IMR-90 (cell line): Measurements from ENCODE around the gene TANGO6. TPM values are rescaled to one million over a fixed set of nuclear protein-coding genes. Genes with fewer than 3 reads are reported as not detected.

Experiments used
- ATAC-seq: fragments of 200-7000 bp; cut with Tn5 transposase; 2 replicates; pipeline ENCODE4 v1.9.1; 2020; ENCODE audit warnings: low read depth, mild to moderate bottlenecking, moderate library complexity
- BruUV-seq: library from RNA; stranded (reverse); fragments of 400-500 nt; replicated peaks from 2 replicates; lab custom pipeline; 2021; lab: Mats Ljungman, UMichigan
- CTCF ChIA-PET: fragments of 300-600 bp; formaldehyde crosslinking; extraction: SDS; loops from one replicate; lab custom pipeline; 2021; ENCODE audit warnings: antibody characterized with exemption; lab: Yijun Ruan, JAX
- POLR2A ChIA-PET: fragments of 300-600 bp; sonication (Branson Sonifier 250); formaldehyde crosslinking; loops from one replicate; lab custom pipeline; 2022; ENCODE audit warnings: antibody characterized with exemption; ENCODE audit not compliant: unreplicated experiment; lab: Charles Lee
- DNase-seq: peaks from one replicate; pipeline ENCODE4 v3.0.0; 2013
- H2AFZ ChIP-seq: replicated peaks from 2 replicates; pipeline ENCODE3; 2013; ENCODE audit warnings: low read length, mild to moderate bottlenecking; ENCODE audit not compliant: poor library complexity
- H2AK5ac ChIP-seq: 2 replicates; pipeline ENCODE4 v1.6.1; 2013; ENCODE audit warnings: low read depth, low read length, inconsistent platforms
- H2AK9ac ChIP-seq: replicated peaks from 2 replicates; pipeline ENCODE3; 2013; ENCODE audit warnings: mild to moderate bottlenecking, low read depth, low read length, moderate library complexity; ENCODE audit not compliant: poor library complexity
- H2BK120ac ChIP-seq: 2 replicates; pipeline ENCODE4 v1.6.1; 2013; ENCODE audit warnings: low read depth, low read length, inconsistent platforms
- H2BK15ac ChIP-seq: 3 replicates; pipeline ENCODE4 v1.6.1; 2013; ENCODE audit warnings: low read depth, low read length, inconsistent platforms
- H2BK20ac ChIP-seq: 2 replicates; pipeline ENCODE4 v1.6.1; 2013; ENCODE audit warnings: low read depth, mild to moderate bottlenecking, inconsistent platforms, low read length, moderate library complexity
- H2BK5ac ChIP-seq: 2 replicates; pipeline ENCODE4 v1.6.1; 2013; ENCODE audit warnings: mild to moderate bottlenecking, low read depth, low read length, inconsistent platforms; ENCODE audit not compliant: poor library complexity, severe bottlenecking
- H3K14ac ChIP-seq: replicated peaks from 2 replicates; pipeline ENCODE4 v1.6.1; 2013; ENCODE audit warnings: low read depth, low read length, inconsistent platforms
- H3K18ac ChIP-seq: 2 replicates; pipeline ENCODE4 v1.6.1; 2013; ENCODE audit warnings: low read depth, low read length, control low read depth
- H3K23ac ChIP-seq: 2 replicates; pipeline ENCODE4 v1.6.1; 2013; ENCODE audit warnings: low read depth, low read length, inconsistent platforms
- H3K27ac ChIP-seq: 2 replicates; pipeline ENCODE4 v1.5.1; 2013; ENCODE audit warnings: mild to moderate bottlenecking, control low read depth, low read length; ENCODE audit not compliant: insufficient read depth
- H3K27me3 ChIP-seq: 2 replicates; pipeline ENCODE4 v1.6.1; 2013; ENCODE audit warnings: low read length; ENCODE audit not compliant: control insufficient read depth, insufficient read depth
- H3K36me3 ChIP-seq: 2 replicates; pipeline ENCODE4 v1.6.1; 2013; ENCODE audit warnings: low read length, mixed read lengths; ENCODE audit not compliant: control insufficient read depth, insufficient read depth
- H3K4ac ChIP-seq: 2 replicates; pipeline ENCODE4 v1.6.1; 2013; ENCODE audit warnings: low read depth, low read length, inconsistent platforms
- H3K4me1 ChIP-seq: 2 replicates; pipeline ENCODE4 v1.6.1; 2013; ENCODE audit warnings: low read length, mixed read lengths; ENCODE audit not compliant: control insufficient read depth, insufficient read depth
- H3K4me2 ChIP-seq: 2 replicates; pipeline ENCODE4 v1.6.1; 2013; ENCODE audit warnings: low read depth, mild to moderate bottlenecking, control low read depth, low read length, moderate library complexity
- H3K4me3 ChIP-seq: 2 replicates; pipeline ENCODE4 v1.5.1; 2013; ENCODE audit warnings: low read depth, mild to moderate bottlenecking, control low read depth, low read length, moderate library complexity; ENCODE audit not compliant: insufficient read depth
- H3K56ac ChIP-seq: 2 replicates; pipeline ENCODE4 v1.6.1; 2013; ENCODE audit warnings: low read length, inconsistent platforms; ENCODE audit not compliant: insufficient read depth; ENCODE audit errors: extremely low read depth
- H3K79me1 ChIP-seq, 2 experiments: 2 replicates each; pipeline ENCODE4 v1.6.1; 2013; ENCODE audit warnings: low read length in 2 of 2, inconsistent platforms in 1 of 2, low read depth in 1 of 2
- H3K9ac ChIP-seq: 2 replicates; pipeline ENCODE4 v1.6.1; 2013; ENCODE audit warnings: low read depth, low read length, control low read depth
- H3K9me1 ChIP-seq: 2 replicates; pipeline ENCODE4 v1.6.1; 2013; ENCODE audit warnings: low read length, inconsistent platforms; ENCODE audit not compliant: insufficient read depth
- H3K9me3 ChIP-seq: 2 replicates; pipeline ENCODE4 v1.6.1; 2013; ENCODE audit warnings: low read length; ENCODE audit not compliant: control insufficient read depth, insufficient read depth
- H4K20me1 ChIP-seq: 2 replicates; pipeline ENCODE4 v1.6.1; 2013; ENCODE audit warnings: low read length, inconsistent platforms; ENCODE audit not compliant: insufficient read depth
- H4K5ac ChIP-seq: 2 replicates; pipeline ENCODE4 v1.6.1; 2013; ENCODE audit warnings: mild to moderate bottlenecking, low read depth, low read length, control low read depth
- H4K8ac ChIP-seq, 2 experiments: 2 replicates each; pipeline ENCODE4 v1.6.1; 2013; ENCODE audit warnings: low read depth in 2 of 2, low read length in 2 of 2, control low read depth in 1 of 2, inconsistent platforms in 1 of 2
- H4K91ac ChIP-seq: 2 replicates; pipeline ENCODE4 v1.6.1; 2013; ENCODE audit warnings: low read depth, low read length, inconsistent platforms; ENCODE audit not compliant: insufficient read depth
- CEBPB ChIP-seq: IDR thresholded peaks from 2 replicates; pipeline ENCODE4 v1.6.1; 2012; ENCODE audit warnings: low read depth, low read length, improper control_type of control experiment
- CHD1 ChIP-seq: IDR thresholded peaks from 2 replicates; pipeline ENCODE4 v1.6.1; 2012; ENCODE audit warnings: low read depth, low read length, improper control_type of control experiment
- FOS ChIP-seq: fragments of 150-350 bp; IDR thresholded peaks from 2 replicates; pipeline ENCODE4 v1.6.1; 2016; ENCODE audit warnings: low read depth, low read length
- MAFK ChIP-seq: IDR thresholded peaks from 2 replicates; pipeline ENCODE4 v1.6.1; 2012; ENCODE audit warnings: low read depth, low read length, improper control_type of control experiment
- MXI1 ChIP-seq: IDR thresholded peaks from 2 replicates; pipeline ENCODE4 v1.6.1; 2012; ENCODE audit warnings: low read depth, mild to moderate bottlenecking, low read length, moderate library complexity, borderline replicate concordance
- NFE2L2 ChIP-seq: fragments of 150-350 bp; IDR thresholded peaks from 2 replicates; pipeline ENCODE4 v1.6.1; 2016; ENCODE audit warnings: low read depth, mild to moderate bottlenecking, low read length
- RAD21 ChIP-seq: IDR thresholded peaks from 2 replicates; pipeline ENCODE4 v1.6.1; 2012; ENCODE audit warnings: low read length, improper control_type of control experiment
- RCOR1 ChIP-seq: IDR thresholded peaks from 2 replicates; pipeline ENCODE4 v1.6.1; 2012; ENCODE audit warnings: mild to moderate bottlenecking, low read length, improper control_type of control experiment; ENCODE audit not compliant: insufficient replicate concordance
- WGBS, 2 experiments: methylation state at CpG; one replicate each; pipeline versions ENCODE4 v1.1.5 to v1.1.7; 2013; ENCODE audit warnings: missing lambda C conversion rate in 2 of 2; ENCODE audit not compliant: insufficient read length in 1 of 2; ENCODE audit errors: extremely low coverage in 2 of 2; 5-methylcytosine and 5-hydroxymethylcytosine counted together
- dilution Hi-C: fragments of 300-500 bp; cut with HindIII; formaldehyde crosslinking; loops from one replicate; pipeline ENCODE4 v1.14.3; 2018; ENCODE audit warnings: low sequenced_read_pairs; ENCODE audit not compliant: unreplicated experiment
- in situ Hi-C: fragments of 300-500 bp; cut with MboI; formaldehyde crosslinking; loops from 3 replicates; pipeline ENCODE4 v1.14.3; 2019; ENCODE audit warnings: low sequenced_read_pairs, inconsistent platforms, mixed read lengths
- intact Hi-C: fragments of 100-400 bp; cut with micrococcal nuclease; formaldehyde crosslinking; loops from 2 replicates; pipeline ENCODE4 v1.10.0; 2022
- polyA plus RNA-seq, 3 experiments: library from polyadenylated mRNA; depleted of rRNA; stranded (reverse); fragments of >200 nt; gene quantifications; 2 replicates each; pipeline ENCODE4 v1.2.3, GENCODE V29; 2012; ENCODE audit warnings: low replicate concordance in 1 of 3
- total RNA-seq: library from RNA; depleted of rRNA; stranded (reverse); fragments of >200 nt; gene quantifications from 2 replicates; pipeline ENCODE4 v1.2.3, GENCODE V29; 2012
- TF ChIP-seq, protein P1 (sequence below): fragments of 150-350 bp; IDR thresholded peaks from 2 replicates; pipeline ENCODE4 v1.6.1; 2017; ENCODE audit warnings: mild to moderate bottlenecking, antibody characterized with exemption, low read length, low read depth
- TF ChIP-seq, protein P2 (sequence below): fragments of 150-350 bp; IDR thresholded peaks from 2 replicates; pipeline ENCODE4 v1.6.1; 2016; ENCODE audit warnings: low read depth, mild to moderate bottlenecking, low read length, moderate library complexity, borderline replicate concordance

TANGO6 gene
- total and polyA plus RNA-seq, 2 of the 4 experiments (the other 2 are of a cell fraction), result 6.7 to 22.4 TPM

DNA sequence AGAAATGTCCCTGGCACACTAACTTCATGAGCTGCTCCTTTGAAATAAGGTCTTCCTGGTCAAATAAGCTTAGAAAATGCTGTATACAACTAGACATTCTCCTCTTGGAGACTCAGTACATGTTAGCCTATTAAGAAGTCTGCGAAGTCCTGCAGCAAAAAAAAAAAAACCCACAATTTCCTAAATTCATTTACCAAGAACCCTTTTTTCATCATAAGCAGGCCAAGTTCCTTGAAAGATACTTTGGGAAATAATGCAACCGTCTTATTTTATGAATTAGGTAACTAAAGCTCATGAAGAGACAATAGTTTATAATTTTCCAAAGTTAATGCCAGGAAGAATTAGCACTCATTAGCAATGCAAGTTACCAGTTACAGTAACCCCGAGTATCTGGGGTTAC lies 213.1 kb downstream of the TANGO6 start:
- H2BK20ac ChIP-seq, result no peak overlapping the region
- intact Hi-C loops, result no loop called here

More for the DNA sequence above, 213.1 kb downstream of the TANGO6 start:
- Histone ChIP-seq H2BK5ac (no peak overlapping the region), H3K4me2 (no peak overlapping the region), H3K36me3 (no peaks in the 10 kb centered on the region), H3K4me1 (peaks cover 9% of the 10 kb centered on the region), H2BK120ac (no peak overlapping the region), H3K4me3 (no peak overlapping the region), H3K27me3 (no peaks in the 10 kb centered on the region), H3K56ac (no peak overlapping the region), H4K5ac (no peak overlapping the region), H3K14ac (no peak overlapping the region), H4K91ac (no peak overlapping the region), H3K18ac (no peak overlapping the region), H3K79me1 (0 out of 4 replicates have a peak, but pooled peaks cover 0 to 5% of the 10 kb centered on the region in 2 experiments), H4K8ac (no peak overlapping the region), H2AK5ac (no peak overlapping the region), H3K9ac (no peak overlapping the region), H3K9me1 (peaks cover 12% of the 10 kb centered on the region; the same call in 1 of the 2 replicates), H3K27ac (no peak overlapping the region), H3K9me3 (no peaks in the 10 kb centered on the region), H2AK9ac (no peak overlapping the region), H2AFZ (no peak overlapping the region), H4K20me1 (no peaks in the 10 kb centered on the region), H3K23ac (no peak overlapping the region), H3K4ac (no peak overlapping the region), H2BK15ac (no peak overlapping the region)
- BruUV-seq, result no TSS peak
- POLR2A ChIA-PET, result no interaction called here
- dilution Hi-C loops (no loop called here), in situ Hi-C loops (no loop called here)
- CTCF ChIA-PET, result interaction anchor here (0.7 kb wide), 1 partner anchor 16 kb away, joined by 5 read pairs; no protein-coding TSS in a partner anchor
- WGBS, 2 experiments, result no CpG with 5 or more reads among the region's 3 CpGs
- DNase-seq (no peak), ATAC-seq (no peak)
- TF ChIP-seq CEBPB, result no peak
- TF ChIP-seq MXI1, result no peak
- no peak for TF ChIP-seq CHD1
- TF ChIP-seq RCOR1, result no peak
- TF ChIP-seq MAFK, result no peak
- TF ChIP-seq, protein P1, sequence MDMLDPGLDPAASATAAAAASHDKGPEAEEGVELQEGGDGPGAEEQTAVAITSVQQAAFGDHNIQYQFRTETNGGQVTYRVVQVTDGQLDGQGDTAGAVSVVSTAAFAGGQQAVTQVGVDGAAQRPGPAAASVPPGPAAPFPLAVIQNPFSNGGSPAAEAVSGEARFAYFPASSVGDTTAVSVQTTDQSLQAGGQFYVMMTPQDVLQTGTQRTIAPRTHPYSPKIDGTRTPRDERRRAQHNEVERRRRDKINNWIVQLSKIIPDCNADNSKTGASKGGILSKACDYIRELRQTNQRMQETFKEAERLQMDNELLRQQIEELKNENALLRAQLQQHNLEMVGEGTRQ, result no peak
- no peak for TF ChIP-seq FOS
- TF ChIP-seq, protein P2, sequence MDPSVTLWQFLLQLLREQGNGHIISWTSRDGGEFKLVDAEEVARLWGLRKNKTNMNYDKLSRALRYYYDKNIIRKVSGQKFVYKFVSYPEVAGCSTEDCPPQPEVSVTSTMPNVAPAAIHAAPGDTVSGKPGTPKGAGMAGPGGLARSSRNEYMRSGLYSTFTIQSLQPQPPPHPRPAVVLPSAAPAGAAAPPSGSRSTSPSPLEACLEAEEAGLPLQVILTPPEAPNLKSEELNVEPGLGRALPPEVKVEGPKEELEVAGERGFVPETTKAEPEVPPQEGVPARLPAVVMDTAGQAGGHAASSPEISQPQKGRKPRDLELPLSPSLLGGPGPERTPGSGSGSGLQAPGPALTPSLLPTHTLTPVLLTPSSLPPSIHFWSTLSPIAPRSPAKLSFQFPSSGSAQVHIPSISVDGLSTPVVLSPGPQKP, result no peak
- TF ChIP-seq RAD21, result no peak
- TF ChIP-seq NFE2L2, result no peak
